Peyer's patch (tissue), 4 donors: ENCODE measurements around the gene RYR1. TPM values are rescaled to one million over a fixed set of nuclear protein-coding genes. Genes with fewer than 3 reads are reported as not detected.
A peak's percentile ranks its signal among the peaks of the same experiment; 100 is the strongest.

ENCODE experiments used
- DNase-seq, 3 donors: peaks; one replicate each; pipeline ENCODE4 v3.0.0-alpha.2; 2017 to 2019
- H3K27ac ChIP-seq, 4 donors: fragments of 200-600 bp; sonication (generic); one replicate each; pipeline ENCODE4 v1.5.1; 2016 to 2019
- H3K27me3 ChIP-seq, 2 donors: fragments of 200-600 bp; sonication (generic); one replicate each; pipeline ENCODE4 v1.5.1; 2019
- H3K36me3 ChIP-seq, 3 donors: fragments of 200-600 bp; sonication (generic); one replicate each; pipeline ENCODE4 v1.5.1; 2016 to 2019
- H3K4me1 ChIP-seq, 4 donors: fragments of 200-600 bp; sonication (generic); one replicate each; pipeline ENCODE4 v1.5.1; 2016 to 2019
- H3K4me3 ChIP-seq, 4 donors: fragments of 200-600 bp; sonication (generic); 1 replicate in 3 of 4; 2 replicates in 1 of 4; pipeline ENCODE4 v1.5.1; 2016 to 2019; ENCODE audit warnings: mild to moderate bottlenecking in 1 of 4
- H3K9me3 ChIP-seq, 4 donors: fragments of 200-600 bp; sonication (generic); one replicate each; pipeline ENCODE4 v1.5.1; 2016 to 2019; ENCODE audit warnings: mild to moderate bottlenecking in 1 of 4
- POLR2A ChIP-seq, 2 donors: fragments of 450-650 bp; IDR thresholded peaks; one replicate each; pipeline ENCODE4 v1.5.1; 2017; ENCODE audit warnings: antibody characterized with exemption in 2 of 2, mild to moderate bottlenecking in 2 of 2, moderate library complexity in 2 of 2
- total RNA-seq, 4 donors: library from RNA; depleted of rRNA; stranded (reverse); fragments of >200 nt; gene quantifications; one replicate each; pipeline ENCODE4 v1.1.0, GENCODE V29; 2016
- TF ChIP-seq, protein P1 (sequence below), 6 experiments: fragments of 450-650 bp in 4 of 6; fragments of 200-600 bp in 2 of 6; sonication (generic) in 1 of 6; IDR thresholded peaks; one replicate each; pipeline ENCODE4 v1.5.1; 2017 to 2019; ENCODE audit warnings: antibody characterized with exemption in 6 of 6, mild to moderate bottlenecking in 3 of 6, moderate library complexity in 1 of 6

The RYR1 gene
- total RNA-seq, 4 donors from 2014 or later = 0.35 to 4.6 (median 3.4) TPM

DNA sequence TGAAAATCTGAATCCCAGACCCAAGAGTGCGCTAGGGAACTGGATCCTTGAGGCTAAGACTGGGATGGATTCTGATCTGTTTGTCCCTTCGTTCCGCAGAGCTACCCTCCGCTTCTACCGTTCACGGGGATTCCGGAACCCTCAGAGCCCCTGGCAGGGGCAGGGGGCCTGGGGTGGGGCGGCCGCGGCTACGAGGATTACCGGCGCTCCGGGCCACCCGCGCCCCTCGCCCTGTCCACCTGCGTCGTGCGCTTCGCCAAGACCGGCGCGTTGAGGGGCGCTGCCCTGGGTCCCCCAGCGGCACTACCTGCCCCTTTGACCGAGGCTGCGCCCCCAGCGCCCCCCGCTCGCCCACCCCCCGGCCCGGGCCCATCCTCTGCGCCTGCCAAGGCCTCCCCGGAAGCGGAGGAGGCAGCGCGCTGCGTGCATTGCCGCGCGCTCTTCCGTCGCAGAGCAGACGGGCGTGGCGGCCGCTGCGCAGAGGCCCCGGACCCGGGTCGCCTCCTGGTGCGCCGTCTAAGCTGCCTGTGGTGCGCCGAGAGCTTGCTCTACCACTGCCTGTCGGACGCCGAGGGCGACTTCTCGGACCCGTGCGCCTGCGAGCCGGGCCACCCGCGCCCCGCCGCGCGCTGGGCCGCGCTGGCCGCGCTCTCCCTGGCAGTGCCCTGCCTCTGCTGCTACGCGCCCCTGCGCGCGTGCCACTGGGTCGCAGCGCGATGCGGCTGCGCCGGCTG is 37.9 kb upstream of the RYR1 start:
- H3K36me3 ChIP-seq = no peaks in the 10 kb centered on the region
- DNase-seq = no peak
- no peak for TF ChIP-seq POLR2A (IDR thresholded peaks at IDR 0.05)
- TF ChIP-seq, protein P1, sequence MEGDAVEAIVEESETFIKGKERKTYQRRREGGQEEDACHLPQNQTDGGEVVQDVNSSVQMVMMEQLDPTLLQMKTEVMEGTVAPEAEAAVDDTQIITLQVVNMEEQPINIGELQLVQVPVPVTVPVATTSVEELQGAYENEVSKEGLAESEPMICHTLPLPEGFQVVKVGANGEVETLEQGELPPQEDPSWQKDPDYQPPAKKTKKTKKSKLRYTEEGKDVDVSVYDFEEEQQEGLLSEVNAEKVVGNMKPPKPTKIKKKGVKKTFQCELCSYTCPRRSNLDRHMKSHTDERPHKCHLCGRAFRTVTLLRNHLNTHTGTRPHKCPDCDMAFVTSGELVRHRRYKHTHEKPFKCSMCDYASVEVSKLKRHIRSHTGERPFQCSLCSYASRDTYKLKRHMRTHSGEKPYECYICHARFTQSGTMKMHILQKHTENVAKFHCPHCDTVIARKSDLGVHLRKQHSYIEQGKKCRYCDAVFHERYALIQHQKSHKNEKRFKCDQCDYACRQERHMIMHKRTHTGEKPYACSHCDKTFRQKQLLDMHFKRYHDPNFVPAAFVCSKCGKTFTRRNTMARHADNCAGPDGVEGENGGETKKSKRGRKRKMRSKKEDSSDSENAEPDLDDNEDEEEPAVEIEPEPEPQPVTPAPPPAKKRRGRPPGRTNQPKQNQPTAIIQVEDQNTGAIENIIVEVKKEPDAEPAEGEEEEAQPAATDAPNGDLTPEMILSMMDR (IDR thresholded peaks at IDR 0.05) = no peak
- peaks cover 0 to 13% (median 6%) of the 10 kb centered on the region in 4 donors for H3K4me1 ChIP-seq
- no peaks in the 10 kb centered on the region for H3K27me3 ChIP-seq
- H3K9me3 ChIP-seq = no peaks in the 10 kb centered on the region
- peak overlapping the region in 1 of 4 donors; percentile 62 for H3K27ac ChIP-seq
- H3K4me3 ChIP-seq = peak overlapping the region; percentile 29 to 48 (median 44)

DNA sequence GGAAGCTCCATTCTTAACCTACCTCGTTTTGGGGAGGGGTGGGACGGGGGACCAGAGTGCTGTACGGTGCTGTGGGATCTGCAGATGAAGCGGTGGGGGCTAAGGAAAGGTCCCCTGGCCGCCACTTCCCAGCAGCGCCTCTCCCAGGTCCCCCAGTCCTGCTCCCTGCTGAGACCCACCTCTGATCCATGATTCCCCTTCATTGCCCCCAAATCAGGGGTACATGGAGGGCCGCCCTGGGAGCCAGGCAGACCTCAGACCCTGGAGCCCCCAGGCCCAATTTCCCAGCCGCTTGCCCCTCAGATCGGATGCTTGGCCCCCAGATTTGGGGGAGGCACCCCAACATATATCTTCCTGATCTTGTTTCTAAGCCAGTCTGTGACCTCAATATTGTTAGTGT is 34.4 kb upstream of the RYR1 start:
- Histone ChIP-seq H3K4me1 (peaks cover 0 to 16% (median 9%) of the 10 kb centered on the region in 4 donors), H3K36me3 (no peaks in the 10 kb centered on the region), H3K4me3 (no peak overlapping the region), H3K27ac (no peak overlapping the region), H3K27me3 (no peaks in the 10 kb centered on the region), H3K9me3 (no peaks in the 10 kb centered on the region)
- TF ChIP-seq POLR2A (IDR thresholded peaks at IDR 0.05) = no peak
- TF ChIP-seq, protein P1 (IDR thresholded peaks at IDR 0.05) = no peak
- no peak for DNase-seq

DNA sequence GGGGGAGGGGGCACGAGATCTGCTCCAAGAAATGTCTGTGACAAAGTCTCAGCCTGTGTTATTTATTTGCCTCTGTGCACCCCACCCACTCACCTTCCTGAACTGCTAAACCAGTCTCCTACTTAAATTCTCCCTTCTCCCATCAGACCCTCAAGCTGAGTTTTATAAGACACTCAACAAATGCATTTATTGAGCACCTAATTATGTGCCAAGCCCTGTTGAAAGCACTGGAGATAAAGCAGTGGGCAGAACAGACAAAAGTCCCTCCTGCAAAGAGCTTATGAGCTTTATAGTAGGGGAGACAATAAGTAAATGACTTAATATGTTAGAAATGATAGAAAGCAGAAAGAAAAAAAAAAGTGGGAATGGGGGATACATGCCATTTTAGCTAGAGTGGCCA is 34.0 kb upstream of the RYR1 start:
- Histone ChIP-seq H3K4me1 (peaks cover 0 to 19% (median 8%) of the 10 kb centered on the region in 4 donors), H3K4me3 (no peak overlapping the region), H3K27ac (no peak overlapping the region), H3K9me3 (no peaks in the 10 kb centered on the region), H3K27me3 (no peaks in the 10 kb centered on the region), H3K36me3 (peaks cover 0 to 2% (median 0%) of the 10 kb centered on the region in 3 donors)
- TF ChIP-seq, protein P1 (IDR thresholded peaks at IDR 0.05) = no peak
- TF ChIP-seq POLR2A (IDR thresholded peaks at IDR 0.05) = no peak
- no peak for DNase-seq

DNA sequence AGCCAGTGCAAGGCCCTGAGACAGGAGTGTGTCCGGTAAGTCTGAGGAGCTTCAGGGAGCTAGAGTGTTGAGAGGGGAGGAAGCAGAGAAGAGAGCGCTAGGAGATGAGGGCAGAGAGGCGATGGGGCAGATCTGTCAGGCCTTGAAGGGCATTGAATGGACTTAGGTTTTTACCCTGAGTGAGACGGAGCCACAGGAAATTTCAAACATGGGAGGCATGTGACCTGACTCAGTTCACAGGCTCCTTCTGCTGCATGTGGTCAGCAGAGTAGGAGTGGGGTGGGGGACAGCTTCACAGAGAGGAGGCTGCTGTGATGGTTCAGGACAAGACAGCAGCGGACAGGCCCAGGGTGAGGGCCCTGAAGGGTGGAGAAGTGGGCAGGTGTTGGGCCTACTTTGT is 33.1 kb upstream of the RYR1 start:
- TF ChIP-seq, protein P1 (IDR thresholded peaks at IDR 0.05) = no peak
- TF ChIP-seq POLR2A (IDR thresholded peaks at IDR 0.05) = no peak
- Histone ChIP-seq H3K27ac (no peak overlapping the region), H3K36me3 (peaks cover 0 to 10% (median 0%) of the 10 kb centered on the region in 3 donors), H3K27me3 (no peaks in the 10 kb centered on the region), H3K9me3 (no peaks in the 10 kb centered on the region), H3K4me1 (peaks cover 0 to 17% (median 6%) of the 10 kb centered on the region in 4 donors), H3K4me3 (no peak overlapping the region)
- no peak for DNase-seq

DNA sequence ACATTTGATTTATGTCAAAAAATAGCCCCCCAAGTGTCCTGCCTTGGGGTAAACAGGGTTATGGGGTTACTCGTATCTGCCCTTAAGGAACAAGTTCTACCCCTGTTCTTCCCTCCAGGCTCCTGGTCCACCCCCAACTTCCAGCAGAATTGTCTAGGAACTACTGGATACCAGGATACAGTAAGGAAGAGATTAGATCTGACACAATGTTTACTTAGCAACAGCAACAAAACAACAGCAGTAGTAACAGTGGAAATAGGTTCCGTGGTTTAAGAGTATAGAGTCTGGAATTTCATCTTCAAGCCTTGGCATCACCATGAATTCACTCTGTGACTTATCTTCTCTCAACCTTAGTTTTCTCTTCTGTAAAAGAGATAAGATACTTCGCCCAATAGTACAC is 32.3 kb upstream of the RYR1 start:
- Histone ChIP-seq H3K36me3 (peaks cover 0 to 15% (median 0%) of the 10 kb centered on the region in 3 donors), H3K9me3 (no peaks in the 10 kb centered on the region), H3K27me3 (no peaks in the 10 kb centered on the region), H3K27ac (no peak overlapping the region), H3K4me3 (no peak overlapping the region), H3K4me1 (peaks cover 0 to 13% (median 3%) of the 10 kb centered on the region in 4 donors)
- no peak for DNase-seq
- no peak for TF ChIP-seq POLR2A (IDR thresholded peaks at IDR 0.05)
- TF ChIP-seq, protein P1 (IDR thresholded peaks at IDR 0.05) = no peak
